GM12878 (cell line): ENCODE measurements around the gene DCDC2.

ENCODE experiments used
- CREM ChIP-seq: IDR thresholded peaks from 2 replicates; pipeline ENCODE4 v1.6.1; 2014; ENCODE audit warnings: antibody characterized with exemption, low read depth
- EZH2 ChIP-seq: IDR thresholded peaks from 2 replicates; pipeline ENCODE4 v1.6.1; 2012; ENCODE audit warnings: low read depth, mild to moderate bottlenecking, control low read depth, inconsistent platforms, low read length, borderline replicate concordance; ENCODE audit not compliant: control insufficient read depth
- TCF12 ChIP-seq: IDR thresholded peaks from 2 replicates; pipeline ENCODE4 v1.6.1; 2011; ENCODE audit warnings: low read depth, mild to moderate bottlenecking, low read length
- TF ChIP-seq, protein P1 (sequence below): IDR thresholded peaks from 2 replicates; pipeline ENCODE4 v1.6.1; 2012; ENCODE audit warnings: low read depth, low read length, improper control_type of control experiment

DNA sequence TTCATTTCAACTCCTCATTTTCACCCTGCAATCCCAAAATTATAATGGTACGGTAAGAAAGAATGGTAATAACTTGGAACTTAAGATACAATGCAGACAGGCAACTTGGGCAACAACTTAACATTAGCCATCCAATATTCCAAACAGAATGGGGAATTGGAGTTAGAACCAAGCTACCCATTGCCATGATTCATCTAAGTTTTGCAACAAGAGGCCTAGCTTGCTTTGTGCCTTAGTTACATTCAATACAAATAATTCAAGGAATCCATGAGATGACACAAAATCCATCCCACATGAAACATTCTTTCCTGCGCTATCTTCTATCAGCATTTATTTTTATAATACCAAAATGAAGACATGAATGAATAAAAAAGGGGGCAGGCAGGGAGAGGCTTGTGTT lies 28.4 kb downstream of the DCDC2 start:
- no peak for TF ChIP-seq TCF12
- TF ChIP-seq EZH2 = no peak
- TF ChIP-seq, protein P1, sequence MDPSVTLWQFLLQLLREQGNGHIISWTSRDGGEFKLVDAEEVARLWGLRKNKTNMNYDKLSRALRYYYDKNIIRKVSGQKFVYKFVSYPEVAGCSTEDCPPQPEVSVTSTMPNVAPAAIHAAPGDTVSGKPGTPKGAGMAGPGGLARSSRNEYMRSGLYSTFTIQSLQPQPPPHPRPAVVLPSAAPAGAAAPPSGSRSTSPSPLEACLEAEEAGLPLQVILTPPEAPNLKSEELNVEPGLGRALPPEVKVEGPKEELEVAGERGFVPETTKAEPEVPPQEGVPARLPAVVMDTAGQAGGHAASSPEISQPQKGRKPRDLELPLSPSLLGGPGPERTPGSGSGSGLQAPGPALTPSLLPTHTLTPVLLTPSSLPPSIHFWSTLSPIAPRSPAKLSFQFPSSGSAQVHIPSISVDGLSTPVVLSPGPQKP = no peak
- no peak for TF ChIP-seq CREM
